ENCODE data around the gene PLAAT5. TPM values are rescaled to one million over a fixed set of nuclear protein-coding genes. Genes with fewer than 3 reads are reported as not detected.
"Not testable (repeated sequence)": the region's sequence is repeated elsewhere in the genome, so short reads cannot be mapped to it uniquely, and the experiment has no call there.

PLAAT5 gene
- total RNA-seq, 1 donor from 2014 or later = 17.7 TPM

- no peak for DNase-seq (ENCODE audit: low spot score)
- no peak for ATAC-seq
- intact Hi-C loops (cut with DNase I) = no loop called here
Observed at GRCh38 chr11:63492441-63492840, 1.5 kb upstream of the PLAAT5 start.

GRCh38 chr11:63491636-63492372 lies 837 bp upstream of the PLAAT5 start:
- DNase-seq (ENCODE audit: low spot score) (no peak), ATAC-seq (no peak)
- intact Hi-C loops (cut with DNase I) = no loop called here

- no peak for ATAC-seq
- no peak for DNase-seq (ENCODE audit: low spot score)
- intact Hi-C loops (cut with DNase I) = no loop called here
Observed at GRCh38 chr11:63491240-63491587, 247 bp upstream of the PLAAT5 start.

GRCh38 chr11:63489879-63490278 lies 1.1 kb downstream of the PLAAT5 start:
- ATAC-seq (peak; percentile 57), DNase-seq (ENCODE audit: low spot score) (no peak)
- intact Hi-C loops (cut with DNase I) = no loop called here

GRCh38 chr11:63488789-63489188 lies 2.2 kb downstream of the PLAAT5 start:
- ATAC-seq (peak; percentile 24), DNase-seq (ENCODE audit: low spot score) (no peak)
- intact Hi-C loops (cut with DNase I) = no loop called here

- intact Hi-C loops (cut with DNase I) = no loop called here
- no peak for DNase-seq (ENCODE audit: low spot score)
- ATAC-seq = no peak
Observed at GRCh38 chr11:63485777-63486176, 5.2 kb downstream of the PLAAT5 start.

- DNase-seq (ENCODE audit: low spot score) (no peak), ATAC-seq (no peak)
- intact Hi-C loops (cut with DNase I) = no loop called here
Observed at GRCh38 chr11:63480039-63480438, 10.9 kb downstream of the PLAAT5 start.

- no peak for DNase-seq (ENCODE audit: low spot score)
- ATAC-seq = peak; percentile 94
- intact Hi-C loops (cut with DNase I) = loop anchor here (10.0 kb wide), 1 partner anchor 166 kb away; no protein-coding TSS in a partner anchor
Observed at GRCh38 chr11:63478896-63479295, 12.1 kb downstream of the PLAAT5 start.

- no peak for ATAC-seq
- no peak for DNase-seq (ENCODE audit: low spot score)
- intact Hi-C loops (cut with DNase I) = loop anchor here (10.0 kb wide), 1 partner anchor 168 kb away; no protein-coding TSS in a partner anchor
Observed at GRCh38 chr11:63476618-63477017, 14.3 kb downstream of the PLAAT5 start.

GRCh38 chr11:63472372-63472771 lies 18.6 kb downstream of the PLAAT5 start:
- intact Hi-C loops (cut with DNase I) = loop anchor here (10.0 kb wide), 1 partner anchor 172 kb away; no protein-coding TSS in a partner anchor
- DNase-seq (ENCODE audit: low spot score) = no peak
- no peak for ATAC-seq

- intact Hi-C loops (cut with DNase I) = loop anchor here (10.0 kb wide), 1 partner anchor 174 kb away; no protein-coding TSS in a partner anchor
- DNase-seq (ENCODE audit: low spot score) (no peak), ATAC-seq (no peak)
Observed at GRCh38 chr11:63470311-63470710, 20.7 kb downstream of the PLAAT5 start.

GRCh38 chr11:63462137-63462536 lies 28.8 kb downstream of the PLAAT5 start:
- ATAC-seq (no peak), DNase-seq (ENCODE audit: low spot score) (no peak)
- intact Hi-C loops (cut with DNase I) = no loop called here

- DNase-seq (ENCODE audit: low spot score) (no peak), ATAC-seq (no peak)
- intact Hi-C loops (cut with DNase I) = no loop called here
Observed at GRCh38 chr11:63459586-63459985, 31.4 kb downstream of the PLAAT5 start.

GRCh38 chr11:63448646-63449045 lies 42.3 kb downstream of the PLAAT5 start:
- intact Hi-C loops (cut with DNase I) = no loop called here
- DNase-seq (ENCODE audit: low spot score) = no peak
- ATAC-seq = no peak

- intact Hi-C loops (cut with DNase I) = no loop called here
- DNase-seq (ENCODE audit: low spot score) = no peak
- ATAC-seq = no peak
Observed at GRCh38 chr11:63445720-63446119, 45.2 kb downstream of the PLAAT5 start.

GRCh38 chr11:63445118-63445517 lies 45.8 kb downstream of the PLAAT5 start:
- intact Hi-C loops (cut with DNase I) = no loop called here
- ATAC-seq (no peak), DNase-seq (ENCODE audit: low spot score) (no peak)

- DNase-seq (ENCODE audit: low spot score) = no peak
- no peak for ATAC-seq
- intact Hi-C loops (cut with DNase I) = no loop called here
Observed at GRCh38 chr11:63444160-63444559, 46.8 kb downstream of the PLAAT5 start.

GRCh38 chr11:63443714-63444113 lies 47.3 kb downstream of the PLAAT5 start:
- DNase-seq (ENCODE audit: low spot score) (no peak), ATAC-seq (no peak)
- intact Hi-C loops (cut with DNase I) = no loop called here

GRCh38 chr11:63435831-63436230 lies 55.1 kb downstream of the PLAAT5 start:
- DNase-seq (ENCODE audit: low spot score); intact Hi-C loops (cut with DNase I): not testable (repeated sequence)

GRCh38 chr11:63435351-63435750 lies 55.6 kb downstream of the PLAAT5 start:
- DNase-seq (ENCODE audit: low spot score); ATAC-seq; intact Hi-C loops (cut with DNase I): not testable (repeated sequence)

More at GRCh38 chr11:63435831-63436230, 55.1 kb downstream of the PLAAT5 start:
- ATAC-seq = not testable (repeated sequence)

- DNase-seq (ENCODE audit: low spot score); ATAC-seq; intact Hi-C loops (cut with DNase I): not testable (repeated sequence)
Observed at GRCh38 chr11:63430731-63431130, 60.2 kb downstream of the PLAAT5 start.
